Measurements from ENCODE around the gene ARID4B.

DNA sequence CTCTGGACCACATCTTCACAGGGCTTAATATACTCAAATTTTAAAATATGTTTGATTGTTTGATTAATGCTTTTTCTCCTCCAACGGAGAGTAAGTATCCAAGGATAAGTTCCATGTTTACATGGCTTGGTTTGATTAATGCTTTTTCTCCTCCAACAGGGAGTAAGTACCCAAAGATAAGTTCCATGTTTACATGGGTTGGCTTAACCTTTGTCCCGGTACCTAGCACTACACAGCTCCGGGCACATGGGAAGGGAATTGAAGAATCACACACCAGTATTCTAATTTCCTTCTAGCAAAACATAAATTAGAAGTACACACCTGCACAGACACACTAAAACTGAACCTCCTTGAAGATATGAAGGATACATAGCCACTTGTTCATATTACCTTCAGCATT is 77.5 kb downstream of the ARID4B start:
- TF ChIP-seq, protein P1, sequence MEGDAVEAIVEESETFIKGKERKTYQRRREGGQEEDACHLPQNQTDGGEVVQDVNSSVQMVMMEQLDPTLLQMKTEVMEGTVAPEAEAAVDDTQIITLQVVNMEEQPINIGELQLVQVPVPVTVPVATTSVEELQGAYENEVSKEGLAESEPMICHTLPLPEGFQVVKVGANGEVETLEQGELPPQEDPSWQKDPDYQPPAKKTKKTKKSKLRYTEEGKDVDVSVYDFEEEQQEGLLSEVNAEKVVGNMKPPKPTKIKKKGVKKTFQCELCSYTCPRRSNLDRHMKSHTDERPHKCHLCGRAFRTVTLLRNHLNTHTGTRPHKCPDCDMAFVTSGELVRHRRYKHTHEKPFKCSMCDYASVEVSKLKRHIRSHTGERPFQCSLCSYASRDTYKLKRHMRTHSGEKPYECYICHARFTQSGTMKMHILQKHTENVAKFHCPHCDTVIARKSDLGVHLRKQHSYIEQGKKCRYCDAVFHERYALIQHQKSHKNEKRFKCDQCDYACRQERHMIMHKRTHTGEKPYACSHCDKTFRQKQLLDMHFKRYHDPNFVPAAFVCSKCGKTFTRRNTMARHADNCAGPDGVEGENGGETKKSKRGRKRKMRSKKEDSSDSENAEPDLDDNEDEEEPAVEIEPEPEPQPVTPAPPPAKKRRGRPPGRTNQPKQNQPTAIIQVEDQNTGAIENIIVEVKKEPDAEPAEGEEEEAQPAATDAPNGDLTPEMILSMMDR (IDR thresholded peaks at IDR 0.05; ENCODE audit: insufficient read depth, low read length, poor library complexity, severe bottlenecking): no peak
- no peak for TF ChIP-seq EZH2phosphoT487 (conservative IDR thresholded peaks at IDR 0.05; ENCODE audit: low read length)
